ENCODE measurements around the gene EIPR1. TPM values are rescaled to one million over a fixed set of nuclear protein-coding genes. Genes with fewer than 3 reads are reported as not detected.

Gene EIPR1
- polyA plus RNA-seq, 1 donor (not counting 4 experiments of a cell fraction or from before 2014, with no cell fraction given) = 44.3 TPM

DNA sequence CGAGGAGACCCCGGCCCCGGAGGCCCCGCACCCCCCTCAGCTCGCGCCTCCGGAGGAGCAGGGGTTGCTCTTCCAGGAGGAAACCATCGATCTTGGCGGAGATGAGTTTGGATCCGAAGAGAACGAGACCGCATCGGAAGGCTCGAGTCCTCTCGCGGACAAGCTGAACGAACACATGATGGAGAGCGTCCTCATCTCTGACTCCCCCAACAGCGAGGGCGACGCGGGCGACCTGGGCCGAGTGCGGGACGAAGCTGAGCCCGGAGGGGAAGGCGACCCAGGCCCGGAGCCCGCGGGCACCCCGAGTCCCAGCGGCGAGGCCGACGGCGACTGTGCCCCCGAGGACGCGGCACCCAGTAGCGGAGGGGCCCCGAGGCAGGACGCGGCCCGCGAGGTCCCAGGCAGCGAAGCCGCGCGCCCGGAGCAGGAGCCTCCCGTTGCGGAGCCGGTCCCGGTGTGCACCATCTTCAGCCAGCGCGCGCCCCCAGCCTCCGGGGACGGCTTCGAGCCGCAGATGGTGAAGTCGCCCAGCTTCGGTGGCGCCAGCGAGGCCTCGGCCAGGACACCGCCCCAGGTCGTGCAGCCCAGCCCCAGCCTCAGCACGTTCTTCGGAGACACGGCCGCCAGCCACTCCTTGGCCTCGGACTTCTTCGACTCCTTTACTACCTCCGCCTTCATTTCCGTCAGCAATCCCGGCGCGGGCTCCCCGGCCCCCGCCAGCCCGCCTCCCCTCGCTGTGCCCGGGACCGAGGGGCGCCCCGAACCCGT, 10.2 kb upstream of the EIPR1 start:
- H3K79me2 ChIP-seq (ENCODE audit: control insufficient read depth, insufficient read depth, low read length) = peaks cover 48% of the 10 kb centered on the region
- TF ChIP-seq EZH2 (IDR thresholded peaks at IDR 0.05; ENCODE audit: low read length) = no peak
- TF ChIP-seq, protein P1, sequence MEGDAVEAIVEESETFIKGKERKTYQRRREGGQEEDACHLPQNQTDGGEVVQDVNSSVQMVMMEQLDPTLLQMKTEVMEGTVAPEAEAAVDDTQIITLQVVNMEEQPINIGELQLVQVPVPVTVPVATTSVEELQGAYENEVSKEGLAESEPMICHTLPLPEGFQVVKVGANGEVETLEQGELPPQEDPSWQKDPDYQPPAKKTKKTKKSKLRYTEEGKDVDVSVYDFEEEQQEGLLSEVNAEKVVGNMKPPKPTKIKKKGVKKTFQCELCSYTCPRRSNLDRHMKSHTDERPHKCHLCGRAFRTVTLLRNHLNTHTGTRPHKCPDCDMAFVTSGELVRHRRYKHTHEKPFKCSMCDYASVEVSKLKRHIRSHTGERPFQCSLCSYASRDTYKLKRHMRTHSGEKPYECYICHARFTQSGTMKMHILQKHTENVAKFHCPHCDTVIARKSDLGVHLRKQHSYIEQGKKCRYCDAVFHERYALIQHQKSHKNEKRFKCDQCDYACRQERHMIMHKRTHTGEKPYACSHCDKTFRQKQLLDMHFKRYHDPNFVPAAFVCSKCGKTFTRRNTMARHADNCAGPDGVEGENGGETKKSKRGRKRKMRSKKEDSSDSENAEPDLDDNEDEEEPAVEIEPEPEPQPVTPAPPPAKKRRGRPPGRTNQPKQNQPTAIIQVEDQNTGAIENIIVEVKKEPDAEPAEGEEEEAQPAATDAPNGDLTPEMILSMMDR (optimal IDR thresholded peaks at IDR 0.05 in 1 of 3, IDR thresholded peaks at IDR 0.05 in 1 of 3, conservative IDR thresholded peaks at IDR 0.05 in 1 of 3; ENCODE audit: extremely low read depth in 1 of 3, insufficient read depth in 2 of 3, low read length in 3 of 3) = no peak
- no peak overlapping the region for H3K9ac ChIP-seq (ENCODE audit: control insufficient read depth, extremely low read depth, insufficient read depth, low read length)
- no peak overlapping the region for H3K4me3 ChIP-seq (ENCODE audit: control insufficient read depth in 2 of 3, extremely low read depth in 1 of 3, insufficient read depth in 2 of 3, low read depth in 1 of 3, low read length in 3 of 3)
- H3K9me3 ChIP-seq (ENCODE audit: control insufficient read depth, low read depth, low read length) = no peaks in the 10 kb centered on the region
- no peaks in the 10 kb centered on the region for H3K9me1 ChIP-seq (ENCODE audit: control insufficient read depth, extremely low read depth, insufficient read depth, low read length)
- H2AFZ ChIP-seq (ENCODE audit: control insufficient read depth, low read length) = no peak overlapping the region
- no peaks in the 10 kb centered on the region for H4K20me1 ChIP-seq (ENCODE audit: control insufficient read depth, extremely low read depth, insufficient read depth, low read length)
- DNase-seq (ENCODE audit: low read depth, low spot score) (no peak), FAIRE-seq (no peak)
- H3K27me3 ChIP-seq (ENCODE audit: control insufficient read depth, extremely low read depth, insufficient read depth, low read length) = no peaks in the 10 kb centered on the region
- H3K36me3 ChIP-seq (ENCODE audit: control insufficient read depth in 2 of 2, extremely low read depth in 1 of 2, insufficient read depth in 2 of 2, low read length in 2 of 2) = peaks cover 10 to 19% of the 10 kb centered on the region in 2 experiments
- dilution Hi-C loops (cut with MboI; ENCODE audit: extremely low pct_ligation_motif_present, low sequenced_read_pairs) = no loop called here
- no peak overlapping the region for H3K27ac ChIP-seq (ENCODE audit: control insufficient read depth, insufficient read depth, low read length)
- H3K4me1 ChIP-seq (ENCODE audit: control insufficient read depth, extremely low read depth, insufficient read depth, low read length) = no peaks in the 10 kb centered on the region
- H3K4me2 ChIP-seq (ENCODE audit: control insufficient read depth, extremely low read depth, insufficient read depth, low read depth, low read length) = no peak overlapping the region

DNA sequence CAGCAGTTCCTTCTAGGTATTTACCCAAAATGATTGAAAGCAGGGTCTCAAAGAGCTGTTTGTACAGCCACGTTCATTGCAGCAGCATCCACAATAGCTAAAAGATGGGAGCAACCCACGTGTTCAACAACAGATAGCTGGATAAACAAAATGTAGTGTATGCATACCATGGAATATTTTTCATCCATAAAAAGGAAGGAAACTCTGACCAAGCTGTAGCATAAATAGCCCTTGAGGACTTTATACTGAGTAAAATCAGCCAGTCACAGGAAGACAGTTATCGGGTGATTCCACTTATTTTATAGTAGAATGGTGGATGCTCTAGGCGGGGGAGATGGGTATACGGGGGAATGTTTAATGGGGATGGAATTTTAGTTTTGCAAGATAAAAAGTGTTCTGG, 9.4 kb upstream of the EIPR1 start:
- no peak for FAIRE-seq
- dilution Hi-C loops (cut with MboI; ENCODE audit: extremely low pct_ligation_motif_present, low sequenced_read_pairs) = no loop called here
- DNase-seq (ENCODE audit: low read depth, low spot score) = no peak
- no peak overlapping the region for H2AFZ ChIP-seq (ENCODE audit: control insufficient read depth, low read length)
- no peaks in the 10 kb centered on the region for H4K20me1 ChIP-seq (ENCODE audit: control insufficient read depth, extremely low read depth, insufficient read depth, low read length)
- H3K36me3 ChIP-seq (ENCODE audit: control insufficient read depth in 2 of 2, extremely low read depth in 1 of 2, insufficient read depth in 2 of 2, low read length in 2 of 2) = peaks cover 10 to 15% of the 10 kb centered on the region in 2 experiments
- H3K9me1 ChIP-seq (ENCODE audit: control insufficient read depth, extremely low read depth, insufficient read depth, low read length) = no peaks in the 10 kb centered on the region
- no peak overlapping the region for H3K4me3 ChIP-seq (ENCODE audit: control insufficient read depth in 2 of 3, extremely low read depth in 1 of 3, insufficient read depth in 2 of 3, low read depth in 1 of 3, low read length in 3 of 3)
- H3K9me3 ChIP-seq (ENCODE audit: control insufficient read depth, low read depth, low read length) = no peaks in the 10 kb centered on the region
- no peak overlapping the region for H3K27ac ChIP-seq (ENCODE audit: control insufficient read depth, insufficient read depth, low read length)
- TF ChIP-seq, protein P1 (optimal IDR thresholded peaks at IDR 0.05 in 1 of 3, IDR thresholded peaks at IDR 0.05 in 1 of 3, conservative IDR thresholded peaks at IDR 0.05 in 1 of 3; ENCODE audit: extremely low read depth in 1 of 3, insufficient read depth in 2 of 3, low read length in 3 of 3) = no peak
- H3K9ac ChIP-seq (ENCODE audit: control insufficient read depth, extremely low read depth, insufficient read depth, low read length) = no peak overlapping the region
- H3K4me2 ChIP-seq (ENCODE audit: control insufficient read depth, extremely low read depth, insufficient read depth, low read depth, low read length) = no peak overlapping the region
- peaks cover 54% of the 10 kb centered on the region for H3K79me2 ChIP-seq (ENCODE audit: control insufficient read depth, insufficient read depth, low read length)
- no peaks in the 10 kb centered on the region for H3K4me1 ChIP-seq (ENCODE audit: control insufficient read depth, extremely low read depth, insufficient read depth, low read length)
- H3K27me3 ChIP-seq (ENCODE audit: control insufficient read depth, extremely low read depth, insufficient read depth, low read length) = no peaks in the 10 kb centered on the region
